Glomerular visceral epithelial cell (primary cell): ENCODE data around the gene MS4A10.

ENCODE experiments used
- DNase-seq: peaks from one replicate; pipeline ENCODE4 v3.0.0-alpha.2; 2016; ENCODE audit errors: extremely low spot score

The MS4A10 gene

GRCh38 chr11:60849641-60850520, 64.7 kb downstream of the MS4A10 start:
- no peak for DNase-seq
